GM12872 (cell line): Measurements from ENCODE around the gene CACNA2D3.

Experiments used
- CTCF ChIP-seq: IDR thresholded peaks from 3 replicates; pipeline ENCODE4 v1.5.1; 2011; ENCODE audit warnings: low read depth, mild to moderate bottlenecking, low read length, moderate library complexity; ENCODE audit not compliant: insufficient read depth

CACNA2D3 gene

DNA sequence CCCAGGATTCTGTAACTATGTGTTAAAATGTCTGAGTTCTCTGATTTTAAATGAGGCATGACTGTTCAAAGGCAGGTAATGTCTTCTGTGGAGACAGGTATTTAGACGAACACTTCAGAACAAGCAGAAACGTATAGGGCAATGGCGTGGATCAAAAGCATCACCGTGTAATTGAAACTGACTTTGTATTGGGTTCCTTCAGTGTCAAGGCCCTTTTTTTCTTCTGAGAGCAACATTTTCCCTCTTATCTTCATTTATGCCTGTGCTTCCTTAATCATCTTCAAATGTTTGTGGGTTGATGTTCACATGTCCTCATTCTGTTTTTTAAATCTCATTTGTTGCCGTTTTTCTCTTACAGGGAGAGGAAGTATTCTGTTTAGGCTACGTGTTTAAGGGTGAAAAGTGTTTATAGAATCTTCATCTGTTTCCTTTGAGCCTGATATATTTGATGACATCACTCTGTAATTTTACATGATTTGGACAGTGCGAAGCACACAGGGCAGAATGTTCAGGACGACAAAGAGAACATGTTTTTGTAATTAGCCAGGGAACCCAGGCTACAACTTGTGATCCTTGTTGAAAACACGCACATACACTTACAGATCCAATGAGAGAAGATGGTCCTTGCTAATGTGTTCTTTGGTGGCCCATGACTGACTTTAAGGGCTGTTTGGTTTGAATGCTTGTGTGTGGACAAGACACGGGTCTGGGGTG is 609.5 kb downstream of the CACNA2D3 start:
- no peak for TF ChIP-seq CTCF

GRCh38 chr3:54733106-54734006 is 611.0 kb downstream of the CACNA2D3 start:
- no peak for TF ChIP-seq CTCF

DNA sequence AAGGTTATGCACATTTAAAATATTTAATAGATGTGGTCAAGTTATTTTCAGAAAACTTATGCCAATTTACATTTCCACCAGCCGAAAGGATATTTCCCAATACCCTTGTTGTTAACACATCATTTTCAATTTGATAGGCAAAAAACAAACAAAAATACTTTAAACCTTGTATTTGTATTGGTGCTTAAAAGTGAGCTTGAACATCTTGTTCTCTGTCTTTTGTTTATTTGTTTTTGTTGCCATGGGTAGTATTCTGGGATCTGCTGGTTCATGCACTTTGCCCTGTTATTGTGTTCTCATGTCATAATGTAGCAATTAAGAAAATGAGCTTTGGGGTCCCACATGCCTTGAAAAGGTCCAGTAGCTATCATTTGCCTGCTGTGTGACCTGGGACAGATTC is 614.1 kb downstream of the CACNA2D3 start:
- TF ChIP-seq CTCF = no peak

DNA sequence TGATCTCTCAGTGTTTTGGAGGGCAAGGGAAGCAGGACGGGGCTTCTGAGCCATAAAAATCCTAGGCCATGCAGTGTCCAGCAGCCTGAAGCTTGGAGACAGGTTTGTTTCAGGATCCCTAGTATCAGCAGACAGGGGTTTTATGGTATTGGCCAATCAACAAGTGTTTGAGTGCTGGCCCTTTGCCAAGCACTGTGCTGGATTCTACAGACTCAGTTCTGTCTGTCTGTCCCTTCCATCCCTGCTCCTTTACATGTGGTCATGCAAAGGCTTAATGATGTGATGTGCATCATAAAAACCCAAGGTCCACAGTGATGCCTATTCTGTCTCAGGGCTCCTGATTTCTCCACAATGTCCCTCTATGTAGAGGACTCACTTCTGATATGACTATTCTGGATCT is 621.4 kb downstream of the CACNA2D3 start:
- no peak for TF ChIP-seq CTCF

GRCh38 chr3:54744291-54744690 is 621.9 kb downstream of the CACNA2D3 start:
- no peak for TF ChIP-seq CTCF

GRCh38 chr3:54745843-54746242 is 623.5 kb downstream of the CACNA2D3 start:
- TF ChIP-seq CTCF = no peak

DNA sequence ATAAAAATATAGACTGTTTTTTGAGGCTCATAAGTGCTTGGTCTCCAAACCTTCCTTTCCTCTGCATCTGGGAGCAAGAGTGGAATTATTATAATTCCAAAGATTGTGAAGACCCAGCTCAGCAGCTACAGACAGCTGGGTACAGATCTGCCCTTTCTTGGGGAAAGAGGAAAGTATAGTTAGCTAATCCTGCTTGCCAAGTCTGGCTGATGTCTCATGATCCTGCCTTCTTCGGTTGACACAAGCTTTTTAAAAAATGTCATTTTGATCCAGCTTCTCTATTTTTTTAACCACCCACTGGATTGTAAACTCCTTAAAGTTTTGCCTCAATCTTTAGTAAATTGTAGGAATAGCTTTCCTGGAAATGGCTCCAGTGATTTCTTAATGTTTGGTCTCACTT is 624.4 kb downstream of the CACNA2D3 start:
- TF ChIP-seq CTCF = no peak
